ENCODE measurements around the gene ASAP2. TPM values are rescaled to one million over a fixed set of nuclear protein-coding genes. Genes with fewer than 3 reads are reported as not detected.

The ASAP2 gene
- polyA plus RNA-seq, 1 donor from 2014 or later: 41.0 TPM

- TF ChIP-seq TAF1 (IDR thresholded peaks at IDR 0.05; ENCODE audit: low read depth) (no peak), SMC3 (conservative IDR thresholded peaks at IDR 0.05; ENCODE audit: poor library complexity) (no peak), EP300 (conservative IDR thresholded peaks at IDR 0.05; ENCODE audit: poor library complexity, severe bottlenecking) (no peak), EZH2 (IDR thresholded peaks at IDR 0.05; ENCODE audit: borderline replicate concordance, insufficient read depth, low read length, poor library complexity, severe bottlenecking) (no peak), POLR2AphosphoS5 (IDR thresholded peaks at IDR 0.05) (no peak), REST (IDR thresholded peaks at IDR 0.05; ENCODE audit: borderline replicate concordance) (no peak), MXI1 (conservative IDR thresholded peaks at IDR 0.05; ENCODE audit: poor library complexity, severe bottlenecking) (no peak), RAD21 (conservative IDR thresholded peaks at IDR 0.05) (no peak)
- TF ChIP-seq, protein P1, sequence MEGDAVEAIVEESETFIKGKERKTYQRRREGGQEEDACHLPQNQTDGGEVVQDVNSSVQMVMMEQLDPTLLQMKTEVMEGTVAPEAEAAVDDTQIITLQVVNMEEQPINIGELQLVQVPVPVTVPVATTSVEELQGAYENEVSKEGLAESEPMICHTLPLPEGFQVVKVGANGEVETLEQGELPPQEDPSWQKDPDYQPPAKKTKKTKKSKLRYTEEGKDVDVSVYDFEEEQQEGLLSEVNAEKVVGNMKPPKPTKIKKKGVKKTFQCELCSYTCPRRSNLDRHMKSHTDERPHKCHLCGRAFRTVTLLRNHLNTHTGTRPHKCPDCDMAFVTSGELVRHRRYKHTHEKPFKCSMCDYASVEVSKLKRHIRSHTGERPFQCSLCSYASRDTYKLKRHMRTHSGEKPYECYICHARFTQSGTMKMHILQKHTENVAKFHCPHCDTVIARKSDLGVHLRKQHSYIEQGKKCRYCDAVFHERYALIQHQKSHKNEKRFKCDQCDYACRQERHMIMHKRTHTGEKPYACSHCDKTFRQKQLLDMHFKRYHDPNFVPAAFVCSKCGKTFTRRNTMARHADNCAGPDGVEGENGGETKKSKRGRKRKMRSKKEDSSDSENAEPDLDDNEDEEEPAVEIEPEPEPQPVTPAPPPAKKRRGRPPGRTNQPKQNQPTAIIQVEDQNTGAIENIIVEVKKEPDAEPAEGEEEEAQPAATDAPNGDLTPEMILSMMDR (IDR thresholded peaks at IDR 0.05; ENCODE audit: poor library complexity, severe bottlenecking): no peak
- Histone ChIP-seq H3F3A (ENCODE audit: insufficient read depth, low read length, poor library complexity, severe bottlenecking) (no peaks in the 10 kb centered on the region), H3K79me2 (replicated peaks; ENCODE audit: insufficient read depth, low read length) (peaks cover 73% of the 10 kb centered on the region), H3K4me2 (ENCODE audit: low read length) (no peak overlapping the region), H3K36me3 (ENCODE audit: insufficient read depth, low read length) (no peaks in the 10 kb centered on the region), H3K9ac (ENCODE audit: low read length) (no peak overlapping the region), H3K9me3 (ENCODE audit: low read length) (no peaks in the 10 kb centered on the region), H2AFZ (ENCODE audit: low read depth, low read length) (no peak overlapping the region), H3K4me3 (ENCODE audit: low read length) (no peak overlapping the region), H3K27ac (ENCODE audit: low read length) (no peak overlapping the region), H3K27me3 (ENCODE audit: insufficient read depth, low read depth, low read length) (no peaks in the 10 kb centered on the region), H3K9me2 (ENCODE audit: insufficient read depth, low read length) (no peaks in the 10 kb centered on the region), H4K20me1 (ENCODE audit: insufficient read depth) (no peaks in the 10 kb centered on the region)
Measured at GRCh38 chr2:9222239-9222892, 15.8 kb downstream of the ASAP2 start.

- H3F3A ChIP-seq (ENCODE audit: insufficient read depth, low read length, poor library complexity, severe bottlenecking): no peaks in the 10 kb centered on the region
- no peak overlapping the region for H3K4me3 ChIP-seq (ENCODE audit: low read length)
- no peaks in the 10 kb centered on the region for H4K20me1 ChIP-seq (ENCODE audit: insufficient read depth)
Measured at GRCh38 chr2:9222893-9223287, 16.3 kb downstream of the ASAP2 start.

More at GRCh38 chr2:9222893-9223287, 16.3 kb downstream of the ASAP2 start:
- Histone ChIP-seq H3K9me2 (ENCODE audit: insufficient read depth, low read length) (no peaks in the 10 kb centered on the region), H3K9ac (ENCODE audit: low read length) (no peak overlapping the region), H2AFZ (ENCODE audit: low read depth, low read length) (no peak overlapping the region), H3K4me2 (ENCODE audit: low read length) (no peak overlapping the region), H3K9me3 (ENCODE audit: low read length) (no peaks in the 10 kb centered on the region), H3K27me3 (ENCODE audit: insufficient read depth, low read depth, low read length) (no peaks in the 10 kb centered on the region), H3K36me3 (ENCODE audit: insufficient read depth, low read length) (no peaks in the 10 kb centered on the region), H3K27ac (ENCODE audit: low read length) (no peak overlapping the region), H3K79me2 (replicated peaks; ENCODE audit: insufficient read depth, low read length) (peaks cover 78% of the 10 kb centered on the region)
- TF ChIP-seq POLR2AphosphoS5 (IDR thresholded peaks at IDR 0.05) (no peak), TAF1 (IDR thresholded peaks at IDR 0.05; ENCODE audit: low read depth) (no peak), SMC3 (conservative IDR thresholded peaks at IDR 0.05; ENCODE audit: poor library complexity) (no peak), REST (IDR thresholded peaks at IDR 0.05; ENCODE audit: borderline replicate concordance) (no peak), MXI1 (conservative IDR thresholded peaks at IDR 0.05; ENCODE audit: poor library complexity, severe bottlenecking) (no peak), RAD21 (conservative IDR thresholded peaks at IDR 0.05) (no peak), EZH2 (IDR thresholded peaks at IDR 0.05; ENCODE audit: borderline replicate concordance, insufficient read depth, low read length, poor library complexity, severe bottlenecking) (no peak), EP300 (conservative IDR thresholded peaks at IDR 0.05; ENCODE audit: poor library complexity, severe bottlenecking) (no peak)
- TF ChIP-seq, protein P1 (IDR thresholded peaks at IDR 0.05; ENCODE audit: poor library complexity, severe bottlenecking): no peak
